Caki2 (cell line): ENCODE results near the gene CFAP57. TPM values are rescaled to one million over a fixed set of nuclear protein-coding genes. Genes with fewer than 3 reads are reported as not detected.

Source experiments
- DNase-seq: peaks from one replicate; pipeline ENCODE4 v3.0.0-alpha.2; 2015; ENCODE audit warnings: low read depth
- in situ Hi-C: cut with HindIII; loops from 2 replicates; pipeline ENCODE4 v1.10.0; 2016; ENCODE audit warnings: low sequenced_read_pairs, low pct_unique_long_range_greater_than_20kb, mixed read lengths
- total RNA-seq: library from RNA; depleted of rRNA; stranded (reverse); fragments of >200 nt; shearing (Covaris generic); gene quantifications from 2 replicates; pipeline ENCODE4 v1.2.3, GENCODE V29; 2014; ENCODE audit warnings: low replicate concordance

CFAP57 gene
- total RNA-seq, 1 experiment from 2014 or later, result 2.1 TPM

- no peak for DNase-seq
- in situ Hi-C loops, result no loop called here
These were observed 110.4 kb downstream of the CFAP57 start for GRCh38 chr1:43282220-43283195.

- no peak for DNase-seq
- in situ Hi-C loops, result no loop called here
These were observed 111.9 kb downstream of the CFAP57 start for GRCh38 chr1:43284065-43284464.

- DNase-seq, result no peak
- in situ Hi-C loops, result no loop called here
These were observed 112.5 kb downstream of the CFAP57 start for GRCh38 chr1:43284546-43285110.

GRCh38 chr1:43285269-43285990 lies 113.3 kb downstream of the CFAP57 start, which contains the start of gene C1orf210:
C1orf210 (minus strand) TSS chr1:43285581; CDS start chr1:43283270, 2,311 bp downstream.
- DNase-seq, result no peak
- in situ Hi-C loops, result no loop called here

- in situ Hi-C loops, result no loop called here
- DNase-seq, result no peak
These were observed 114.0 kb downstream of the CFAP57 start for GRCh38 chr1:43286115-43286514.

GRCh38 chr1:43286533-43286932 lies 114.4 kb downstream of the CFAP57 start:
- in situ Hi-C loops, result no loop called here
- no peak for DNase-seq

GRCh38 chr1:43288058-43288784 lies 116.1 kb downstream of the CFAP57 start:
- no peak for DNase-seq
- in situ Hi-C loops, result no loop called here

- DNase-seq, result no peak
- in situ Hi-C loops, result no loop called here
These were observed 116.9 kb downstream of the CFAP57 start for GRCh38 chr1:43288785-43289706.

- DNase-seq, result no peak
- in situ Hi-C loops, result no loop called here
These were observed 120.1 kb downstream of the CFAP57 start for GRCh38 chr1:43292216-43292615.

- in situ Hi-C loops, result no loop called here
- no peak for DNase-seq
These were observed 120.5 kb downstream of the CFAP57 start for GRCh38 chr1:43292679-43293078.

- DNase-seq, result peak; percentile 46
- in situ Hi-C loops, result no loop called here
These were observed 121.0 kb downstream of the CFAP57 start for GRCh38 chr1:43293176-43293575.

GRCh38 chr1:43293896-43294760 lies 122.0 kb downstream of the CFAP57 start:
- in situ Hi-C loops, result no loop called here
- peak; percentile 74 for DNase-seq

GRCh38 chr1:43294761-43295160 lies 122.6 kb downstream of the CFAP57 start:
- DNase-seq, result no peak
- in situ Hi-C loops, result no loop called here

GRCh38 chr1:43296207-43296606 lies 124.1 kb downstream of the CFAP57 start:
- in situ Hi-C loops, result no loop called here
- no peak for DNase-seq

GRCh38 chr1:43298055-43298454 lies 125.9 kb downstream of the CFAP57 start:
- in situ Hi-C loops, result no loop called here
- DNase-seq, result no peak

GRCh38 chr1:43299101-43299500 lies 127.0 kb downstream of the CFAP57 start:
- no peak for DNase-seq
- in situ Hi-C loops, result no loop called here
